Skeletal muscle tissue (tissue), 4 donors: ENCODE results near the gene MGST2. TPM values are rescaled to one million over a fixed set of nuclear protein-coding genes. Genes with fewer than 3 reads are reported as not detected.

Experiments
- H3K27ac ChIP-seq: one replicate; pipeline ENCODE4 v1.7.0; 2013; ENCODE audit warnings: mild to moderate bottlenecking, low read depth, low read length, inconsistent platforms
- H3K27me3 ChIP-seq, 3 donors: one replicate each; pipeline ENCODE4 v1.7.0; 2013; ENCODE audit warnings: low read length in 3 of 3; ENCODE audit not compliant: control insufficient read depth in 3 of 3, insufficient read depth in 3 of 3
- H3K36me3 ChIP-seq, 3 donors: one replicate each; pipeline ENCODE4 v1.7.0; 2013; ENCODE audit warnings: low read length in 3 of 3; ENCODE audit not compliant: control insufficient read depth in 3 of 3, insufficient read depth in 3 of 3
- H3K4me1 ChIP-seq, 3 donors: one replicate each; pipeline ENCODE4 v1.7.0; 2013; ENCODE audit warnings: low read length in 3 of 3, mild to moderate bottlenecking in 3 of 3; ENCODE audit not compliant: control insufficient read depth in 3 of 3, insufficient read depth in 3 of 3
- H3K4me3 ChIP-seq, 3 donors: one replicate each; pipeline ENCODE4 v1.7.0; 2013; ENCODE audit warnings: low read length in 3 of 3
- H3K9ac ChIP-seq, 3 donors: one replicate each; pipeline ENCODE4 v1.7.0; 2013; ENCODE audit warnings: low read length in 3 of 3, mild to moderate bottlenecking in 3 of 3, moderate library complexity in 2 of 3, low read depth in 1 of 3
- H3K9me3 ChIP-seq, 3 donors: one replicate each; pipeline ENCODE4 v1.7.0; 2013; ENCODE audit warnings: low read length in 3 of 3; ENCODE audit not compliant: control insufficient read depth in 3 of 3
- total RNA-seq: library from RNA; depleted of rRNA; stranded (reverse); fragments of >200 nt; gene quantifications from one replicate; pipeline ENCODE4 v1.2.3, GENCODE V29; 2014
- donor health status: Osteomylitis.

The MGST2 gene
- total RNA-seq, 1 donor from 2014 or later = 37.6 TPM

DNA sequence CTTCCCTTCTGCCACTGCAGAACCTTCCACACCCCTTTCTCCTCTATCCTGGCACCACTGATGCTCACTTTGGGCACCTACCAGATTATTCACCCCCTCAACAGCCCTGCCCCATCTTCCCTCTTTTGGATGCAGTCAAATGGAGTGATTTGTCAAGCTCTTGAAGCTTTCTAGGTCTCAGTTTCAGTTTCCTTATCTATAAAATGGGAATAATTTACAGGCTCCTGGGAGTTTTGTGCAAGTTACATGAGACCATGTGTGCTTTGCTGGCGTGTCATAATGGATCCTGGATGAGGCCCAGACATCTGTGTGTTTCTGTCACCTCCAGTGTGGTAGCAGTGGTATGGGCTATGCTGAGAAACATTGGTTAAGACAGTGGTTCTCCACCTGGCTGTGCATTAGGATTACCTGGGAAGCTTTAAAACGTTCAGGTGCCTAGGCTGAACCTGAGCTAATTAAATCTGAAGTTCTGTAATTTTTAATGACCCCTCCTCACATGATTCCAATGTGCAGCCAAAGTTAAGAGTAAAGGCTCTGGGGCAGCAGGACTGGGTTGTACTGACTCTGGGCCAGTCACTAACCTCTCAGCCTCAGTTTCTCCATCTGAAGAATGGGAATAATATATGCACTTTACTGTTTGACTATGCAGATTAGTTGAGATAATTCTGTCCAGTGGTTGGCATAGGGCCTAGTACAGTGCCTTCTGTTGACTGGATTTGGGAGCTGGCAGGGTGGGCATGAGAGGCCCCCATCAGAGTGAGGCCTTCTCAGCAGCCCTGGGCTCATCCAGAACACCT is 6.8 kb upstream of the MGST2 start:
- Histone ChIP-seq H3K9ac (no peak overlapping the region), H3K9me3 (no peaks in the 10 kb centered on the region), H3K27ac (peak overlapping the region; percentile 33)

DNA sequence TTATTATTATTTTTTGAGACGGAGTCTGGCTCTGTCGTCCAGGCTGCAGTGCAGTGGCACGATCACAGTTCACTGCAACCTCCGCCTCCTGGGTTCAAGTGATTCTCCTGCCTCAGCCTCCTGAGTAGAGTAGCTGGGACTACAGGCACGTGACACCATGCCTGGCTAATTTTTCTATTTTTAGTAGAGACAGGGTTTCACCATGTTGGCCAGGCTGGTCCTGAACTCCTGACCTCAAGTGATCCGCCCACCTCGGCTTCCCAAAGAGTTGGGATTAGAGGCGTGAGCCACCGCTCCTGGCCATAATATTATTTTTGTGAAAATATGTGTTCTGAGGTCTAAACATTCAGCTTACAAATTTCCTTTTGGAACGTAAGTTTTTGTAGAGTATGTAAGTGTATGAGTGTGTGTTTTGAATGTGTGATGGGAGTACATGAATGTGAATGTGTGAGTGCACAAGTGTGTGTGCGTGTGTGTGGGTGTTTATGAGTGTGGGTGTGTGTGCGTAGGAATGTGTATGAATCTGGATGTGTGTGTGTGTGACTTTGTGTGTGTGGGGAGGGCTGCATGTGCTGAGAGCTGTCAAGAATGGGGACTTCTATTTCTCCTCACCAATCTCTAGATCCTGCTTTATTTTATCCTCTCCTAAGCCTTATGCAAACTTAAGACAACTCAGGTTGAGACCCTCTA is 5.7 kb upstream of the MGST2 start:
- no peak overlapping the region for H3K9ac ChIP-seq
- no peaks in the 10 kb centered on the region for H3K27me3 ChIP-seq
- H3K9me3 ChIP-seq = no peaks in the 10 kb centered on the region
- no peaks in the 10 kb centered on the region for H3K36me3 ChIP-seq
- no peak overlapping the region for H3K4me3 ChIP-seq
- H3K27ac ChIP-seq = peak overlapping the region; percentile 65
- peaks cover 8 to 12% (median 10%) of the 10 kb centered on the region in 3 donors for H3K4me1 ChIP-seq

More for the DNA sequence above, 6.8 kb upstream of the MGST2 start:
- no peak overlapping the region for H3K4me3 ChIP-seq
- peaks cover 8 to 12% (median 10%) of the 10 kb centered on the region in 3 donors for H3K4me1 ChIP-seq
- H3K27me3 ChIP-seq = no peaks in the 10 kb centered on the region
- H3K36me3 ChIP-seq = no peaks in the 10 kb centered on the region

DNA sequence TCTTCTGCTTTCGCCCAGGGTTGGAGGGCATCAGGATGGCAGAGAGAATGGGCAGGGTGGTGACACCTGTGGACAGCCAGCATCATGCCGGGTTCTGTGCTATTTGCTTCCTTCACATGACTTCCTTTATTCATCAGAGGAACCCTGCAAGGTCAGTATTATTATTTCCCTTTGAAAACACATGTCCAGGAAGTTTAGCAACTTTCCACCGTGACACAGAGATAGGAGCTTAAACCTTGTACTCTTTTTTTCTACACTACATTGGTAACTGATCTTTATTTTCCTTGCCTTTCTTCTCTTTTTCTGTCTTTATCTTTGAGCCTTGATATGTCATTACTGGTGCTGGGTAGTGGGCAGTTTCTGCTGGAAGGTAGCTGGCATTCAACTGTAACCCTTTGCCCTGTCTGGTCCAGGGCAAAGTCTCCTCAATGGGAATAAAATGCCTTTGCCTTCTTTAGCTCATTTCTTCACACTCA is 5.0 kb upstream of the MGST2 start:
- no peaks in the 10 kb centered on the region for H3K36me3 ChIP-seq
- H3K27me3 ChIP-seq = no peaks in the 10 kb centered on the region
- no peaks in the 10 kb centered on the region for H3K9me3 ChIP-seq
- H3K4me3 ChIP-seq = no peak overlapping the region
- H3K4me1 ChIP-seq = peaks cover 9 to 13% (median 10%) of the 10 kb centered on the region in 3 donors
- no peak overlapping the region for H3K9ac ChIP-seq
- H3K27ac ChIP-seq = peak overlapping the region; percentile 65

DNA sequence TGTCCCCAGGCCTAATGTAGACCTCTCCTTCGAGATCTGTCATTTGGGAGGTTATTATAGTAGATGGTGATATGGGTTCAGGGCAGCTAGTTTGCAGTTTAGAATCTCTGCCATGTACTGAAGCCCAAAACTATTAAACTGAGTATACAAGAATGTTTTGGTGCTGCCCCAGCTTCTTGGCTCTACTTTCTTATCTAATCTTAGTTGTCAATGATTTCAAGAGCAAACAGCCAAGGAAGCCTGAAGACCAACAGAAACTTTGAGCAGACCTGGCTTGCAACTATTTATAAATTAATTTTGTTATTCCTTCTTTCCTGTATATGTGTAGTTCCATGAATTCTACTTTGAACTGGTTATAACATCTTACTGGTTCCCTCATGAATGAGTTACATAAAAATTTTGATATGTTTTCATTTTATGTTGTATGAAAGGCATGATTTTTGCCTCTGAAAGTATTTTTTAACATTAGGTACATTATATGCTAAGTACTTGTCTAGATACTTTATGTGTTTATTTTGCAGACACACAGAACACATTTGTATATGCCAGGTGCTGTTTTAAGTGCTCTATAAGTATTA is 2.0 kb upstream of the MGST2 start:
- H3K4me3 ChIP-seq = no peak overlapping the region
- H3K36me3 ChIP-seq = no peaks in the 10 kb centered on the region
- H3K27me3 ChIP-seq = no peaks in the 10 kb centered on the region
- peaks cover 17 to 26% (median 25%) of the 10 kb centered on the region in 3 donors for H3K4me1 ChIP-seq
- no peaks in the 10 kb centered on the region for H3K9me3 ChIP-seq
- no peak overlapping the region for H3K27ac ChIP-seq
- no peak overlapping the region for H3K9ac ChIP-seq

DNA sequence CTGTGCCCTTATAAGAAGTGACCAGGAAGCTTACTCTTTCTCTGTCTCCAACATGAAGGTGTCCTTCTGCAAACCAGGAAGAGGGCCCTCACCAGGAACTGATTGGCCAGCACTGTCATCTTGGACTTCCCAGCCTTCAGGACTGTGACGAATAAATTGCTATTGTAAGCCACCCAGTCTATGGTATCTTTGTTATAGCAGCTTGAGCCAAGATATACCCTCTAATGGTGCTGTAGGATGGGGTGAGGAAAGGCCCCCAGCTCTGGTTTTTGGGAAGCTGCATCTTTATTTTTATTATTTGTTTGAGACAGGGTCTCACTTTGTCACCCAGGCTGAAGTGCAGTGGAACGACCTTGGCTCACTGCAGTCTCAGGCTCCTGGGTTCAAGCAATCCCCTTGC is 1.2 kb upstream of the MGST2 start:
- no peak overlapping the region for H3K4me3 ChIP-seq
- H3K9me3 ChIP-seq = no peaks in the 10 kb centered on the region
- H3K36me3 ChIP-seq = no peaks in the 10 kb centered on the region
- H3K27ac ChIP-seq = no peak overlapping the region
- no peaks in the 10 kb centered on the region for H3K27me3 ChIP-seq
- H3K4me1 ChIP-seq = peaks cover 23 to 34% (median 31%) of the 10 kb centered on the region in 3 donors
- H3K9ac ChIP-seq = no peak overlapping the region

DNA sequence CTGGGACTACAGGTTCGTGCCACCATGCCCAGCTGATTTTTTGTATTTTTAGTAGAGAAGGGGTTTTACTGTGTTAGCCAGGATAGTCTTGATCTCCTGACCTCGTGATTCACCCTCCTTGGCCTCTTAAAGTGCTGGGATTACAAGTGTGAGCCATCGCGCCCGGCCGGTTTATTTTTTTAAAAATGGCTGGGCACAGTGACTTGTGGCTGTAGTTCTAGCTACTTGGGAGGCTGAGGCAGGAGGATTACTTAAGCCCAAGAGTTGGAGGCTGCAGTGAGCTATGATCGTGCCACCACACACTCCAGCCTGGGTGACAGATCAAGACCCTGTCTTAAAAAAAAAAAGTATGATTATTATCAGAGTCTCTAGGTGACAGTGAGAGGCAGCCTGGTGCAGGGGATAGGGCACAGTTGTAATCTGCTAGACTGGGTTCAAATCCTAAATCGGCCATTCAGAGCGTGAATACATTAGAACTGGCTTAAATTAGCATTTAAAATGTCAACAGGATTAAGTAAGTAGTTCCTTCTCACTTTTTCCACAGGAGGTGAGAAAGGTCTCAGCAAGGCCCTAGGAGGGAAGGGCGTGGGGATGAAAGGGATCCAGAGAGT is 435 bp upstream of the MGST2 start:
- no peaks in the 10 kb centered on the region for H3K27me3 ChIP-seq
- no peaks in the 10 kb centered on the region for H3K9me3 ChIP-seq
- peak overlapping the region; percentile 71 to 94 (median 92) for H3K4me3 ChIP-seq
- H3K9ac ChIP-seq = peak overlapping the region; percentile 78 to 97 (median 95)
- H3K27ac ChIP-seq = peak overlapping the region; percentile 90
- peaks cover 23 to 33% (median 31%) of the 10 kb centered on the region in 3 donors for H3K4me1 ChIP-seq
- H3K36me3 ChIP-seq = no peaks in the 10 kb centered on the region

DNA sequence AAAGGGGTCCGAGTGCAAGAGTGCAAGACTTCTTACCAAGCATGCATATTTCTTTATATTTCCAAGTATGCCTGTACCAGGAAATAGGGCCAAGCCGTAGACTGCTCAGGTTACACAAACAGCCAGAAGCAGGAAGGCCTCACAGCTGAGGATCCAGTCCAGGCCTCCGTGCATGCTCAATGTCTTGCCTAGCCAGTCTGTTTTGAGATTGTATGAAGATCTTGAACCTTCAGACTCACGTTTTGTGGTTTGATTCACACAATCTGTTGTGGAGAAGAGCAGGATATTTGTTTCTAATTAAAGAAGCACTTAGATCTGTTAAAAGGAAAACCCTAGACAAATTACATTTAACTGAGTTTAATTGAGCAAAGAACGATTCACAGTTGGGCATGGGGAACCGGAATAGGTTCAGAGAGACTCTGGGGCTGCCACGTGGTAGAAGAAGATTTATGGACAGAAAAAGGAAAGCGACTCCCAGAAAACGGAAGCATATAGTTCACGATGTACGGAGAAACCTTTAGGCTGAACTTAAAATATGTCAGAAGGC is 1.2 kb downstream of the MGST2 start:
- H3K36me3 ChIP-seq = peaks cover 0 to 3% (median 0%) of the 10 kb centered on the region in 3 donors
- H3K9me3 ChIP-seq = no peaks in the 10 kb centered on the region
- H3K27ac ChIP-seq = peak overlapping the region; percentile 90
- no peaks in the 10 kb centered on the region for H3K27me3 ChIP-seq
- H3K4me1 ChIP-seq = peaks cover 23 to 34% (median 34%) of the 10 kb centered on the region in 3 donors
- H3K4me3 ChIP-seq = peak overlapping the region; percentile 71 to 94 (median 92)
- peak overlapping the region; percentile 78 to 97 (median 95) for H3K9ac ChIP-seq

DNA sequence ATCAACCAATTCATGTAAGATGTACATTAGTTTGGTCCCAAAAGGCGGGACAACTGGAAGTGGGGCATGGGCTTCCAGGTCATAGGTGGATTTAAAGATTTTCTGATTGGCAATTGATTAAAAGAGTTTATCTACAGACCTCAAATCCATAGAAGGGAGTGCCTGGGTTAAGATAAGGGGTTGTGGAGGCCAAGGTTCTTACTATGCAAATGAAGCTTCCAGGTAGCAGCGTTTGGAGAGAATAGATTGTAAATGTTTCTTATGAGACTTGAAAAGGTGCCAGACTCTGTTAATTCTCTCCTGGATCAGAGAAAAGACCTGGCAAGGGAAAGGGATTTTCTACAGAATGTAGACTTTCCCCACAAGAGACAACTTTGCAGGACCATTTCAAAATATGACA is 2.4 kb downstream of the MGST2 start:
- Histone ChIP-seq H3K4me3 (peak overlapping the region in 1 of 3 donors; percentile 71), H3K9me3 (no peaks in the 10 kb centered on the region), H3K27ac (no peak overlapping the region), H3K9ac (peak overlapping the region in 1 of 3 donors; percentile 27), H3K36me3 (peaks cover 0 to 6% (median 5%) of the 10 kb centered on the region in 3 donors), H3K4me1 (peaks cover 23 to 38% (median 37%) of the 10 kb centered on the region in 3 donors), H3K27me3 (no peaks in the 10 kb centered on the region)

DNA sequence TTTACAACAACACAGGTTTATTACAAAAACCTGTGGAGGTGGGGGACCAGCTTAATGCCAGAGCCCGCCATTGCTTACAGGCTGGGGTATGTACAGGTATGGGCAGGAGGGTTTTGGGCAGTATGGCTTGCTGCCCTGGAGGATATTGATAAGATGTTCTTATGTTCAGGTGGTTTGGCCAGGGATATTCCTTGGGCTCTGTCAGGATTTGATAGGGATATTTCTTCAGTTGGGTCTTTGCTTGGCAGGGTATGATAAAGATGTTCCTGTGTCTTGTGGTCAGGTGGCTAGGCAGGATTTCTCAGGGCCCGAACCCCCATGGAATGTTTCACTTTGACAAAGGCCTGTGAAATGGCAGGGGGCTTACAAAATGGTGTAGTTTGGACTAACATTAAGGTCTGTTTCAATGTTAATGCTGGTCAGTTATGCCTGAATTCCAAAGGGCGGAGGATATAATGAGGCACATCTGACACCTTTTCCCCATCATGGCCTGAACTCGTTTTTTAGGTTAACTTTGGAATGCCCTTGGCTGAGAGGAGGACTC is 3.1 kb downstream of the MGST2 start:
- Histone ChIP-seq H3K9me3 (no peaks in the 10 kb centered on the region), H3K4me1 (peaks cover 23 to 38% (median 37%) of the 10 kb centered on the region in 3 donors), H3K9ac (peak overlapping the region in 1 of 3 donors; percentile 12), H3K4me3 (peak overlapping the region in 1 of 3 donors; percentile 23), H3K27me3 (no peaks in the 10 kb centered on the region), H3K27ac (no peak overlapping the region), H3K36me3 (peaks cover 0 to 6% (median 5%) of the 10 kb centered on the region in 3 donors)
